GM03348 (cell line): ENCODE measurements around the gene RLN1.
A peak's percentile ranks its signal among the peaks of the same experiment; 100 is the strongest.
"Not testable (repeated sequence)": the region's sequence is repeated elsewhere in the genome, so short reads cannot be mapped to it uniquely, and the experiment has no call there.

Source experiments
- DNase-seq: peaks from one replicate; pipeline ENCODE4 v3.0.0; 2012; ENCODE audit warnings: low spot score

The RLN1 gene, protein sequence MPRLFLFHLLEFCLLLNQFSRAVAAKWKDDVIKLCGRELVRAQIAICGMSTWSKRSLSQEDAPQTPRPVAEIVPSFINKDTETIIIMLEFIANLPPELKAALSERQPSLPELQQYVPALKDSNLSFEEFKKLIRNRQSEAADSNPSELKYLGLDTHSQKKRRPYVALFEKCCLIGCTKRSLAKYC

GRCh38 chr9:5338992-5339981 lies at the start of gene RLN1:
TSS of gene RLN1 (minus strand) at chr9:5339876. CDS start at chr9:5339746, 130 bp downstream.
- not testable (repeated sequence) for DNase-seq

GRCh38 chr9:5389109-5389732 lies 49.5 kb upstream of the RLN1 start:
- DNase-seq, result peak; percentile 54

GRCh38 chr9:5388026-5388819 lies 48.5 kb upstream of the RLN1 start:
- peak; percentile 52 for DNase-seq

DNA sequence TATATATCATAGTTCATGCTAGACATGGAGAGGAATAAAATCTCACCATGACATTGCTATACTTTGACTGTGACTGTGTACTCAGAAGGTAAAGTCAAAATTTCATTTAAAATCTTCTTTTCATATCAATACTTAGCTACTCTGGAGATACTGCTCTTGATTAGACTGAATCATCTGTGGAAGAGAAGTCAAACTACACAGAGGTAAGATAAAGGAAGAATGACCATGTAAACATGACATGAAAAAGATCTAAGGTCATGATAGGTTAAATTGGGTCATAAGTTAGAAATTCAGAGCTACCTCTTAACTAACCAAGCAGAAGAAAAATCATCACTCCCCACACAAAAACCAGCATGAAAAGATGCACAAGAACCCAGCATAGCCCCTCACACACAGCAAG lies 44.8 kb upstream of the RLN1 start:
- DNase-seq, result no peak

GRCh38 chr9:5382479-5382878 lies 42.8 kb upstream of the RLN1 start:
- DNase-seq, result no peak

- no peak for DNase-seq
Observed at GRCh38 chr9:5375790-5376477, 36.3 kb upstream of the RLN1 start.

- no peak for DNase-seq
Observed at GRCh38 chr9:5375091-5375490, 35.4 kb upstream of the RLN1 start.

- no peak for DNase-seq
Observed at GRCh38 chr9:5364294-5365024, 24.8 kb upstream of the RLN1 start.

DNA sequence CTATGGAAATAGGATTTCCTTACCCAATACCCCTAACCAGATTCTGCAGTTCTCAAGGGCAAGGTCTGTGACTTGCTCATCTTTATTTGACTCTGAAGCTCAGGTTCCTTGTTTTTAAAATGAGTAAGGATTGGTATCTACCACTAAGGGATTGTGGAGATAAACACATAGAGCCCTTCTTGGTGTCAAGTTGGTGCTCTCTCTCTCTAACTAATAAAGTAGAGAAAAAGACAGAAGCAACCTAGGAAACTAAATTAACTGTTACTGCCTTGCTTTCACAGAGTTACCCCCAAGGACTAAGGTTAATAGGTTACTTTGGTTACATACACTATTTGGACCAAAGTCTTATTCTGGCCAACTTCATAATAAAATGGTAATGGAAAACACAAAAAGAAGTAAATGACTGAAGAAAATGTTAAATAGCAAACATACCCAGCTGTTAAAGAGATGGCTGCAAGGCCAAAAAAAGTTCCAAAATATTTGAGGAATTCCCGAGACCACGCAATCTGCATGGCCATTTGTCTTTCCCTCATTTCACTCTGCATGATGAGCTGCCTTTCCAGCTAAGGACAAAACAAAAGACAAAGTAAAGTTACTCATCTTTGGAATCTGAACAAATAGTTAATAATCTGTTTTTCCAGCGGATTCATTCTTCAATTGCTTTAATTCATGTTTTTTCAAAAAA lies 21.8 kb upstream of the RLN1 start:
- DNase-seq, result peak; percentile 19

DNA sequence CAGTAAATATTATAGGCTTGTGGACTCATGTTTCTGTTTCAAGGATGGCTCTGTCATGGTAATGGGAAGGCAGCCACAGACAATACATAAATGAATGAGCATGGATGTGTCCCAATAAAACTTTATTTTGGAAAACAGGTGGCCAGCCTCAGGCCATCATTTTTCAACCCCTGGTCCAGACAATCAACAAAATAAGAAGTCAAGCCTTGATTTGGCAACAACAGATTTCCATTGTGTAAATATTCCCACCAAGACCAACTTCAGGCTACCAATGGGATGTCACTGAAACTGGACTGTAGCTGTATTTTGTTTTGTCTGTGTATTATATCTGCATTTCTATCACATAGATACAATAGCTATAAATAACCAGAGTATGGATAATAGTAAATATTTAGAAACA lies 20.7 kb upstream of the RLN1 start:
- no peak for DNase-seq

- DNase-seq, result no peak
Observed at GRCh38 chr9:5357431-5358105, 17.9 kb upstream of the RLN1 start.

GRCh38 chr9:5355817-5356216 lies 16.1 kb upstream of the RLN1 start:
- DNase-seq, result no peak

DNA sequence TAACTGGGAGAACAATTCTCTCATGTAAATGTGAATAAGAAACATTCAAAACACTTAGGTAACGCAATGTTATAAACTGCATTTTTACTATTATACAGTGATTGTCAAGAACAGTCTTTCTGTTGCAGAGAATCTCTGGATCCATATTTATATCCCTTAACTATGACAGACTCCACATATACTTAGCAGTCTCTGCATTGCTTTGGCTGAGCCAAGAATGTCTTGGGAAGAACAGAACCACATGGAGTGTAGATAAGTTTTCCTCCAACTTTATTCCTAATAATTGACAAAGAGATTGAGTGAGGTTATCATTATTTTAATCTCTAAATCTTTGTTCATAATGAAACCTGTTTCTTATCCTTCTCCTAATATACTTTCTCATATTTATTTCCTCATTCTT lies 15.6 kb upstream of the RLN1 start:
- no peak for DNase-seq

- no peak for DNase-seq
Observed at GRCh38 chr9:5354184-5354583, 14.5 kb upstream of the RLN1 start.

DNA sequence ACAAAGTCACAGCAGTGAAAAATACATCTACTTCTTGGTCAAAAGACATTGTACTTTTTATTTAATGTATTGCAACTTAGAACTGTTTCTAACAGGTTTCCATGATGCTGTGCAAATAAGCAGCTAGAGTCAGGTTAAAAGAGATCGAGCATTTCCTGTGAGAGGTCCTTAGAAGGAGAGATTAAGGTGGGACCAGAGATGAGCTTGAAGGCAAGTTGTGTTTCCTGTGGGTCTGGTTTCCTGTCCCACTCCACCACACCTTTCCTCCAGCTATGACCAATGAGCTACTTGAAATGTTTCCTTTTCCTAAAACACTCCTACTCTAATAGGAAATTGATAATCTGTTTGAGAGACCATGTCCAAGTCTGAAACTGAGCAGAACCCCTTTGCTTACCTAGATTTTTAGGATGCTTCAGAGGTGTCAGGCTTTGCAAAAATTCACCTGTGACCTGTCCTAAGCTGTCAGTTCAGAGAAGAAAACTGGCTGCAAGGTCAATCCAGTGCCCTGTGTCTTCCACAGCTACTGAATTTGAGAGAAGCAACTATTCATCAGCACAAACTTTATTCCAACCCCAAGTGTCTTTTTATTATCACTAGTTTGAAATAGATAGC lies 13.1 kb upstream of the RLN1 start:
- DNase-seq, result no peak

- no peak for DNase-seq
Observed at GRCh38 chr9:5336688-5337087, 3.0 kb downstream of the RLN1 start.

GRCh38 chr9:5331276-5331675 lies 8.4 kb downstream of the RLN1 start:
- not testable (repeated sequence) for DNase-seq

GRCh38 chr9:5326893-5327548 lies 12.7 kb downstream of the RLN1 start:
- DNase-seq, result no peak

DNA sequence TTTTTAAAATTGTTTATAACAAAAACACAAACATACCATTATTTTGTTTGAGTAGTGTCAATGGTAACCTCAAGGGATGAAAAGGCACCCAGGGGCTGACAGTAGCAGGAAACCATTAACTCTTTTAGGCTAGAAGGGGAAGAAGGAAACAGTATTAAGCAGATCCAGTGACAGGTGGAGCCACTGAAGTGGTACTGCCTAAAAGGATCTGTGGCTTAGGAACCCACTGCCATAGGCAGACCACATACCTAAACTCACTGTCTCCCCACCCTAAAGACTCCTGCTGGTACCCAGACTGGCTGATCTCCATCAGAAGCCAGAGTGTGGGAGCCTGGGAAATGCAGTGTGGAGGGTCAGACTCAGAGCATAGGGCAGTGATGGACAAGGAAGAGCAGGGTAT lies 13.5 kb downstream of the RLN1 start:
- no peak for DNase-seq
